HG03442 (cell line): ENCODE data around the gene LRRK1.

Experiments used
- ATAC-seq: cut with Tn5 transposase; IDR thresholded peaks from one replicate; pipeline ENCODE4 v1.9.1; 2021; ENCODE audit warnings: mild to moderate bottlenecking, moderate library complexity; ENCODE audit not compliant: unreplicated experiment

LRRK1 gene

DNA sequence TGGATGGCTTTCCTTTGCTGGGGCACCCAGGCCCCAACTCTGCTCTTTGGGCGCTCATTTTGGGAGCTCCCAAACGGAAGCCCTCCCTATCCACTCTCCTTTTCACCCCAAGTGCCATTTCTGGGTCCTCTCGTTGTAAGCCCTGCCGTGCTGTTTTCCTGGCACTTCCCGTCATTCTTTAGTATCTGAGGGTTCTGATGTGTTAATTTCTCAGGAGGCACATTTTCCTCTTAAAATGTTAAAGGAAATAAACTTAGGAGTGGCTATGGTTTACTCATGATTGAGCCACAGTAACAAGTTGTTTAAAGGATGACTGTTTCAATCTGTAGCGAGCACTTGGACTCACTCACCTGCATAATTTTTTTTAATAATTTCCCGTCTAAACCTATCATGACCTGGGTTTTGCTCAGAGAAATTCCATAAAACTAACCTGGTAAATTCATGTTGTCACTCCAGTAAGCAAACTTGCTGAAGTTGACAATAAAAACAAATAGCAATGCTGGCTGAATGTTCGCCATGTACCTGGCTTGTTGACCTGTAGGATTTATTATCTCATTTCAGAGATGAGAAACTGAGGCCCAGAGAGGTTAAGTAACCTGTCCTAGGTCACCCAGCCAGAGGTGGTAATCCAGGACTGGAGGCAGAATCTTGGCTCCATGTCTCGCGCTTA lies 29.0 kb upstream of the LRRK1 start:
- no peak for ATAC-seq

GRCh38 chr15:100890850-100891249 lies 28.3 kb upstream of the LRRK1 start:
- ATAC-seq, result no peak

- no peak for ATAC-seq
Measured at GRCh38 chr15:100891307-100892012, 27.7 kb upstream of the LRRK1 start.

DNA sequence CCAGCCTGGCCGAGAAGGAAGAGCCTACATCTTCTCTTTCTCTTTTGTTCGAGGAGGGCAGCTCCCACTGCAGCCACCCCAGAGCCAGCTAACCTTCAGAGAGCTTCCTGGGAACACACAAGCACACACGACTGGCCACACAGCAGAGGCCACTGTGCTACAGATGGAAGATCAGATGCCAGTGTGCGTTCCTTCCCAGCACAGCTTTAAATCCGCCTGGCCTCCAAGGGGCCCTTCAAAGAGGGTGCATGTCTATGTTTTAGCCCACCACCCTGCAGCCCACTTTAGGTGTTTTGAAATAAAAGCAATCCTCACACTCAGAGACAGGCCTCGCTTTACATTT lies 27.2 kb upstream of the LRRK1 start:
- ATAC-seq, result no peak

DNA sequence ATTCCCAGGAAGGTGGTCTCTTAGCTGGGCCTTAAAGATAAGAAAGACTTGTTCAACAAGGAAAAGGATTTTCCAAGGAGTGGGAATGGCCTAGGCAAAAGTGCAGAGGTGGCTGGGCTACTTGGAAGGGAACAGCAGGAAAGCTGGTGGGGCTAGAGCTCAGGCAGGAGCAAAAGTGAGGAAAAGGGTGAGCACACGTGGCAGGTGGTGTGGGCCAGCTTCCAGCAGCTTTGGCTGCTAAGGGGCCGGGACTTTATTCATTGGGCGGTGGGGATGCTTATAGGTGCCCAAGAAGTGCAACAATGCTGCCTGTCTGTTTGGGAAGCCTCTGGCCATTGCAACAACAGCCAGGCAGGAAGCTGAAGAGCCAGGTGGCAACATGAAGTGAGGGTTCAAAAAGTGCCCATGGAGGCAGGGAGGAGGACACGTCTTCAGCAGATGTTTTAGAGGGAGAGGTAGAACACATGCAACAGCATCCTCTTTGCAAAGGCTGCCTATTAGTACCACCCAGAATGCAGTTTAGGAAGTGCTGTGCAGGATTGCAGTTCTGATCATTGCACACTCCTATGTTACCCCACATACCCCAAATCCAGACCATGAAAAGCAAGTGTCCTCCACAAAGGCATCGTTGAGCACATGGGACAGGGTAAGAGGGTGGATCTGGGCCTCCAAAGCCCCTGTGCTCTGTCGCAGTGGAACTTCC lies 25.7 kb upstream of the LRRK1 start:
- ATAC-seq, result no peak

GRCh38 chr15:100893964-100894295 lies 25.2 kb upstream of the LRRK1 start:
- no peak for ATAC-seq

- no peak for ATAC-seq
Measured at GRCh38 chr15:100895721-100896120, 23.4 kb upstream of the LRRK1 start.

GRCh38 chr15:100897221-100898151 lies 21.7 kb upstream of the LRRK1 start:
- ATAC-seq, result no peak

- no peak for ATAC-seq
Measured at GRCh38 chr15:100898152-100898490, 21.0 kb upstream of the LRRK1 start.

DNA sequence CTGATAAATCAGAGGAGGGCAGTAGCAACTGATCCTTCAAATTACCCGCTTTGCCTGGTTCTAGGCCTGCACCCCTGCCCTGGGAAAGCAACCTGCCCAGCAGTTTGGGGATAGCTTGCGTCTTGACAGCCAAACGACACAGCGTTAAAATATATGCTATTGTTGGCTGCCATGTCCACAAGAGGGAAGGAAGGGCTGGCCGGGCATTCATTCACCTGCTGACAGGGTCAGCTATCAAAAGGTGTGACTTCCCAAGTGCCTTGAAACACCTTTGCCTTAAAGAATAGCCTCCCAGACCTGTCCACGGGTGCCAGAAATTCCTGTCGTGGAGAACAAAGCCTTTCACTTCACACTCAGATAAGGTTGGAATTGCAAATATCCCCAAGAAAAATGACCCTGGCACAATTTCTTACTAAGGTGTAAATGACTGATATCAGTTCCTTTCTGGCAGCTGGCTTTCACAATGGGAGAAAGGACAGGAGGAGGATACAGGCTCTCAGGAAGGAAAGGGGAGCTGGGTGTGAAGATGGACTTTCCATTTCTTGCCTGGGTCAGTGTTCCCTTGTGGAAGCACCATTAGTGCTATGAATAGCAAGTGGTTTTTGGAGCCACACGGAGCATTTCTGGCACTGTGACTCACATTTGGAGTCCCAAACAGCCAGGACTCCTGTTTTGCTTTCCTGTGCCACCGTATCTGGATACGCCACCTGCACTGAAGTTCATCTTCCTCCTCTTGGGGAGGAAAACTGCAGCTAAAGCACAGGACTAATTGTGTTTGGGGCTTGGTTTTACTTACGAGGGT lies 20.3 kb upstream of the LRRK1 start:
- no peak for ATAC-seq

DNA sequence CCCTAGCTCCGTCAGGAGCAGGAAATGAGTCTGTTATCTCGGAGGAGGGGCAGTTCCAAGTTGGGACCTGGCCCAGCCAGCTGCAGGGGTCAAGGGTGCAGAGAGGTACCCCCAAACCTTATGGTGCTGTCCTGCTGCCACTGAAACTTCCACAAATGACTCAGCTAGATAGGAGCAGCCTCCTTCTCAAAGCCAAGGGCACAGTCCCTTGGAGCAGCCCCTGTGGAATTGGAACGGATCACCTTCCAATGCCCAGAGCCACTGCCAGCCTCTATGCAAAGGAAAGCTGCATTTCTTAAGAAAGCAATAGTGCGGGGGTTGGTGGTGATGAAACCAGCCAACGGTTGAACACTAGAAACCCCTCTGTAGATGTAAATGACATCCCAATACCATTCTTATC lies 19.6 kb upstream of the LRRK1 start:
- no peak for ATAC-seq

GRCh38 chr15:100900136-100900794 lies 18.9 kb upstream of the LRRK1 start:
- ATAC-seq, result no peak

GRCh38 chr15:100900795-100901169 lies 18.4 kb upstream of the LRRK1 start:
- ATAC-seq, result no peak

GRCh38 chr15:100901296-100901695 lies 17.9 kb upstream of the LRRK1 start:
- no peak for ATAC-seq

DNA sequence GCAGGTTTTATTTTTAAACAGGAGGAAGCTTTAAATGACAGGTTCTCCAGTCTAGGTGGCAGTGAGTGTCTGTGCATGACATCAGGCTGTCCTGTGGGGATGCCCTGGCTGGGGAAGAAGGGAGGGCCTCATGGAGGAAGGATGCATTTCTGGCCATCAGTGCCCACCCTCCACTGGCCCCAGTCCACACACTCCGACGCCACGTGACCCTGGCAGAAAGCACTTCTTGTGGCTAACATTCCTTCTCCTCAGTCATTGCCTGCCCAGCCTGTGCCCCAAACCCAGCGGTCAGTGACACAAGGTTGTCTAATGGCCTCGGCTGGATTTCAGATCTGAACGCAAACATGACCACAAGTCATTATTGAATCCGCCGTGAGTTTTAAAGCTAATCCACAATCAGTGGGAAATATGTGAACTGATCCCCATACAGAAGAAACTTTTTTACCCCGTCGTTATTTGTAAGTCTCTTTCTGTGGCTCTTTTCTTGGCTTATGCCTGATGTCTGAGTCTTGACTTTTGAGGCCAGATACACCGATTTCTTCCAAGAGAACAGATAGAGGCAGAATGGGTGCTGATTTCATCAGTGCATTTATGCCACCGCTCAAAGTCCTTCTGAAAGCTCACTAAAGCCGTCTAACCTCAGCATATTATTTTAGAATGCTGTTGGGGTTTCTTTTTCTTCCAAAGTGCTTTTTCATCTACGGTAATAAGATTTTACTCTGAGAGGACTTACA lies 17.3 kb upstream of the LRRK1 start:
- no peak for ATAC-seq

GRCh38 chr15:100902436-100903167 lies 16.6 kb upstream of the LRRK1 start:
- ATAC-seq, result no peak

DNA sequence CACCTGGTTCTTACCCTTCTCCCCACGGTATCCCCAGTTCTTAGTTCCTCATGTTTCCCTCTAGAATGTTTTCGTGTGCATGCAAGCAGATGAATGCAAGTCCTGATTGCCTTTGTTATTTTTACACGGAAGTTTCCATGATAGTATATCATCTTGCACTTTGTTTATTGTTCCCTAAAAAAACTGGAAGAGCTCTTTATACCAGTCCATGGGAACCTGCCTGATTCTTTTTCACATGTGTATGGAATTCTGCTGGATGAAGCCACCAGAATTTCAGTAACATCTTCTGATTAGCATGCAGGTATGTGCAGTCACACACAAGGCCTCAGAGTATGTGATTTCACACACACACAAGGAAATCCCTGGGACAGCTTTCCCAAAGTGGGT lies 16.0 kb upstream of the LRRK1 start:
- ATAC-seq, result no peak

DNA sequence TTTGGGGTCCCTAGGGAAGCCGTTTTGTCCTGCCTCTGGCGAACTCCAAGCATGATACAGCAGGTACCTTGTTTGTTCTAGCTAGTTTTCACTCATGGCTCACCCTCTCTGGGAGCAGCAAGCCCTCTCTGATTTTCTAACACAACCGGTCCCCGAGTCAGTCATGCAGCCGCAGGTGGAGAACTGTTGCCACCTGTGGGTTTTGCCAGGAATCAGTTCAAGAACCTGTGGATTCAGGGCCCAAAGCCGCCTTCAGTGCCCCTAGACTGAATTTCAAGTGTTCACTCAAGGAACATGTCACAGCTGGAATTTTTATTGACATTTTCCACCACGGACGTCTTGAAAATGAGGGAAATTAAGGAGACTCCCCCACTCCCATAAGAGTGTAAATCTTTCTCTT lies 13.3 kb upstream of the LRRK1 start:
- ATAC-seq, result no peak

GRCh38 chr15:100908466-100908865 lies 10.7 kb upstream of the LRRK1 start:
- no peak for ATAC-seq
